SK-N-MC (cell line): ENCODE results near the gene IL1R1.

Source experiments
- DNase-seq: peaks from one replicate; pipeline ENCODE4 v3.0.0-alpha.2; 2011; ENCODE audit warnings: low read depth, low spot score
- H3K27ac ChIP-seq: fragments of 200-600 bp; sonication (generic); 2 replicates; pipeline ENCODE4 v1.5.1; 2016; ENCODE audit warnings: mixed run types
- H3K36me3 ChIP-seq: fragments of 200-600 bp; sonication (generic); 2 replicates; pipeline ENCODE4 v1.6.1; 2017; ENCODE audit warnings: antibody characterized with exemption, low read length, mixed read lengths; ENCODE audit not compliant: insufficient read depth
- H3K4me3 ChIP-seq: fragments of 200-600 bp; sonication (generic); 2 replicates; pipeline ENCODE4 v1.5.1; 2016
- H3K9ac ChIP-seq: fragments of 200-600 bp; sonication (generic); 2 replicates; pipeline ENCODE4 v1.8.0; 2017; ENCODE audit warnings: mixed run types, mixed read lengths; ENCODE audit not compliant: insufficient read length
- H3K9me3 ChIP-seq: fragments of 200-600 bp; sonication (generic); 2 replicates; pipeline ENCODE4 v1.6.1; 2017; ENCODE audit warnings: low read depth, mild to moderate bottlenecking, antibody characterized with exemption, low read length, moderate library complexity, mixed read lengths
- EZH2 ChIP-seq: fragments of 200-600 bp; sonication (generic); IDR thresholded peaks from one replicate; pipeline ENCODE4 v1.6.1; 2017; ENCODE audit warnings: antibody characterized with exemption
- FOXP2 ChIP-seq: optimal IDR thresholded peaks from 2 replicates; pipeline ENCODE3; 2011; ENCODE audit warnings: mild to moderate bottlenecking, moderate library complexity; ENCODE audit not compliant: insufficient read depth; ENCODE audit errors: extremely low read length, control extremely low read depth
- POLR2AphosphoS5 ChIP-seq: IDR thresholded peaks from 2 replicates; pipeline ENCODE4 v1.6.1; 2012; ENCODE audit warnings: mild to moderate bottlenecking, low read depth, low read length, borderline replicate concordance

IL1R1 gene

GRCh38 chr2:102191501-102191900 is 49.0 kb downstream of the IL1R1 start:
- Histone ChIP-seq H3K27ac (no peak overlapping the region), H3K36me3 (no peaks in the 10 kb centered on the region), H3K4me3 (no peak overlapping the region), H3K9ac (no peak overlapping the region), H3K9me3 (no peaks in the 10 kb centered on the region)
- TF ChIP-seq EZH2 (no peak), FOXP2 (no peak), POLR2AphosphoS5 (no peak)
- DNase-seq = no peak

DNA sequence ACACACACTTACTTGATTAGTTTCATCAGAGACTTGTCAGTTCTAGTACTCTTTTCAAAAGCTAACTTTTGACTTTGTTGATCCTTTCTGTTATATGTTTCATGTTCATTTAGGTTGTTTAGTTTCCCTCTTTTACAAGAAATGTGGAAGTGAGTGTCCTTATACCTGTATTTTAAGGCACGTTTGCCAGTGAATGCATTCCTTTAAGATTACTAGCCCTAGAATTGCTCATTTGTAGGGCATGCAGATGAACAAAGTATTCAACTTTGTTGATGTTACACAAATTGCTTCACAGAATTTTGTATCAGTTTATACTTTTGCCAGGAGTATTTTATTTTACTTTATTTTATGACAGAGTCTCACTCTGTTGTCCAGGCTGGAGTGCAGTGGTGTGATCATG is 50.5 kb downstream of the IL1R1 start:
- Histone ChIP-seq H3K27ac (no peak overlapping the region), H3K36me3 (no peaks in the 10 kb centered on the region), H3K9ac (no peak overlapping the region), H3K4me3 (no peak overlapping the region), H3K9me3 (no peaks in the 10 kb centered on the region)
- DNase-seq = no peak
- no peak for TF ChIP-seq POLR2AphosphoS5
- TF ChIP-seq EZH2 = no peak
- no peak for TF ChIP-seq FOXP2

- no peak for TF ChIP-seq FOXP2
- TF ChIP-seq EZH2 = no peak
- TF ChIP-seq POLR2AphosphoS5 = no peak
- no peak overlapping the region for H3K9ac ChIP-seq
- no peak overlapping the region for H3K27ac ChIP-seq
- no peaks in the 10 kb centered on the region for H3K36me3 ChIP-seq
- no peak for DNase-seq
- no peak overlapping the region for H3K4me3 ChIP-seq
- no peaks in the 10 kb centered on the region for H3K9me3 ChIP-seq
Observed at GRCh38 chr2:102194609-102195268, 52.2 kb downstream of the IL1R1 start.

GRCh38 chr2:102197389-102198137 is 55.0 kb downstream of the IL1R1 start:
- no peak for DNase-seq

DNA sequence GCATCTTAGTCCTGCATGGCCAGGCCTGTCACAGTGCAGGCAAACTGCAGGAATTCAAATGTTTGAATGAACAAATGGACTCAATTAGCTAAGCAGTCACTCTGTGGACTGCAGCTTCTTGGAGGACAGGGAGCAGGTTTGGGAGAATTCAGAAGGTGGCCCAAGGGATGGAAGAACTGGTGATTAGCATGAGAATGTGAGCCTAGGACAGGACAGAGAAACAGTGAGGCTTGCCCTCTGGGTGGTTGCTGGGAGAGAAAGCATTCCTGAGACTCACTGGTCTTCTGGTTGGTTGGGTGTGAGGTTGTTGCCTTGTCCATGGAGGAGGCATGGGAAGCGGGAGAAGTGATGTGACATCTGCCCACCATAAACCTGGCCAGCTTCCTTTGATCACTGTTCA is 58.0 kb downstream of the IL1R1 start:
- no peak for DNase-seq
- Histone ChIP-seq H3K27ac (no peak overlapping the region), H3K9me3 (no peaks in the 10 kb centered on the region), H3K36me3 (no peaks in the 10 kb centered on the region), H3K4me3 (no peak overlapping the region), H3K9ac (no peak overlapping the region)
- TF ChIP-seq EZH2 (no peak), FOXP2 (no peak), POLR2AphosphoS5 (no peak)

More at GRCh38 chr2:102197389-102198137, 55.0 kb downstream of the IL1R1 start:
- no peak overlapping the region for H3K27ac ChIP-seq
- TF ChIP-seq EZH2 (no peak), FOXP2 (no peak), POLR2AphosphoS5 (no peak)
- no peaks in the 10 kb centered on the region for H3K9me3 ChIP-seq
- no peak overlapping the region for H3K4me3 ChIP-seq
- no peak overlapping the region for H3K9ac ChIP-seq
- no peaks in the 10 kb centered on the region for H3K36me3 ChIP-seq

DNA sequence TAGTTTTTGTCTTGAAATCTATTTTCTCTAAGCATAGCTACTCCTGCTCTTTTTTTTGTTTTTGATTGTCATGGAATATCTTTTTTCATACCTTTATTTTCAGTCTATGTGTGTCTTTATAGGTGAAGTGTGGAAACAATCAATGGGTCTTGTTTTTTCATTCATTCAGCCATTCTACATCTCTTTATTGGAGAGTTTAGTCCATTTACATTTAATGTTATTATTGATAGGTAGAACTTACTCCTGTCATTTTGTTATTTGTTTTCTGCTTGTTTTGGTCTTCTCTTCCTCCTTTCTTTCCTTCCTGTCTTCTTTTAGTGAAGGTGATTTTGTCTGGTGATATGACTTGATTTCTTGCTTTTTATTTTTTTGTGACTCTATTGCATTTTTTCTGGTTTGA is 62.1 kb downstream of the IL1R1 start:
- DNase-seq = no peak
- no peak overlapping the region for H3K9ac ChIP-seq
- H3K9me3 ChIP-seq = no peaks in the 10 kb centered on the region
- H3K27ac ChIP-seq = no peak overlapping the region
- H3K36me3 ChIP-seq = no peaks in the 10 kb centered on the region
- TF ChIP-seq FOXP2 = no peak
- no peak for TF ChIP-seq POLR2AphosphoS5
- no peak for TF ChIP-seq EZH2
- no peak overlapping the region for H3K4me3 ChIP-seq

- DNase-seq = no peak
- TF ChIP-seq EZH2 (no peak), FOXP2 (no peak), POLR2AphosphoS5 (no peak)
- H3K36me3 ChIP-seq = no peaks in the 10 kb centered on the region
Observed at GRCh38 chr2:102206666-102207341, 64.3 kb downstream of the IL1R1 start.

DNA sequence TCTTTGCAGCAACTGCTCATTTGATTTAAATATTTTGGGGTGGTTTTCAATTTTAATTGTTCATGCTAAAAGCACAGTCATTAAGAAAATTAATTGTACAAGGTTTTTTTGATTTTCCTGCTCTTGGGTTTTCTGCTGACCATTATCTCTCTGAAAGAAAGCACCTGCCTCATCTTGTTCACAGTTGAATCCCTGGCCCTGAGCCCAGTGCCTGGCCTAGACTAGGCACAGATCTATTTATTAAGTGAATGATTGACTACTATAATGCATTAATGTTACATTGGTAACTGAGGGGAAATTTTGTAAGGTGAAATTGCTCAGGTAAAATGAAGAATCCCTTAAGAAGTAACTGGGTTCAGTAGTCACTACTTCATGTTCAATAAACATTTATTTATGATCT is 66.2 kb downstream of the IL1R1 start:
- no peak overlapping the region for H3K4me3 ChIP-seq
- no peak overlapping the region for H3K27ac ChIP-seq
- no peak for DNase-seq
- no peaks in the 10 kb centered on the region for H3K36me3 ChIP-seq
- H3K9ac ChIP-seq = no peak overlapping the region
- no peaks in the 10 kb centered on the region for H3K9me3 ChIP-seq
- no peak for TF ChIP-seq FOXP2
- no peak for TF ChIP-seq POLR2AphosphoS5
- TF ChIP-seq EZH2 = no peak

More at GRCh38 chr2:102206666-102207341, 64.3 kb downstream of the IL1R1 start:
- no peak overlapping the region for H3K9ac ChIP-seq
- no peak overlapping the region for H3K27ac ChIP-seq
- H3K9me3 ChIP-seq = no peaks in the 10 kb centered on the region
- no peak overlapping the region for H3K4me3 ChIP-seq

DNA sequence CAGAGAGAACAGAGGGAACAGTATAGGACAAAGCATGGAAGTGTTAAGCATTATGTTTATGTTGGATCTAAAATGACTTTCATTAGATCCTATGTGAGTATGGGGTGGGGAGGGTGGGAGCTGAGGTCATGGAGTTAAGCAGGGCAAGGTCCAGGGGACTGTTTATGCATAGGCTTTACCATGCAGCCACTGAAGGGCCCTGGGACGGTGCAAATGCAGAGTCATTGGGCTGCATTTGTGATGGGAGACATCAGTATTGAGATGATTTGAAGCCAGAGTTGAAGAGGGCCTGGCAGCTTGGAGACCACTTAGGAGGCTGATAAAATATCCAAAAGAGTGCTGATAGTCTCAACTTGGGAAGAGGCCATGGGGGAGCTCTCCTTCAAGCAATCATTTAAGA is 66.9 kb downstream of the IL1R1 start:
- Histone ChIP-seq H3K27ac (no peak overlapping the region), H3K36me3 (no peaks in the 10 kb centered on the region)
- TF ChIP-seq EZH2 (no peak), POLR2AphosphoS5 (no peak)

More for the DNA sequence above, 66.9 kb downstream of the IL1R1 start:
- H3K9me3 ChIP-seq = no peaks in the 10 kb centered on the region
- no peak for DNase-seq
- H3K4me3 ChIP-seq = no peak overlapping the region
- H3K9ac ChIP-seq = no peak overlapping the region
